Transverse colon (tissue), 4 donors: ENCODE measurements around the gene TMEM164.

Experiments
- CTCF ChIP-seq, 5 experiments: fragments of 200-600 bp in 3 of 5; fragments of 450-650 bp in 2 of 5; sonication (generic) in 3 of 5; IDR thresholded peaks; 1 replicate in 2 of 5; 2 replicates in 3 of 5; pipeline ENCODE4 v1.5.1; 2016 to 2017; ENCODE audit warnings: antibody characterized with exemption in 5 of 5, inconsistent platforms in 3 of 5, mild to moderate bottlenecking in 2 of 5, moderate library complexity in 1 of 5
- EP300 ChIP-seq: sonication (generic); formaldehyde crosslinking; IDR thresholded peaks from one replicate; pipeline ENCODE4 v1.6.1; 2017; ENCODE audit warnings: antibody characterized with exemption, low read depth
- POLR2A ChIP-seq: fragments of 450-650 bp; IDR thresholded peaks from one replicate; pipeline ENCODE4 v1.6.1; 2016; ENCODE audit warnings: antibody characterized with exemption, mild to moderate bottlenecking, moderate library complexity
- POLR2AphosphoS5 ChIP-seq, 3 donors: sonication (generic); formaldehyde crosslinking; IDR thresholded peaks; one replicate each; pipeline ENCODE4 v1.6.1; 2016; ENCODE audit warnings: antibody characterized with exemption in 3 of 3

GRCh38 chrX:110060846-110061537 lies 58.1 kb downstream of the TMEM164 start:
- TF ChIP-seq CTCF (IDR thresholded peaks at IDR 0.05) (no peak), POLR2AphosphoS5 (IDR thresholded peaks at IDR 0.05) (no peak), POLR2A (no peak), EP300 (no peak)
